Cardiac muscle cell (in vitro differentiated cells and primary cell): ENCODE data around the gene KLC1. TPM values are rescaled to one million over a fixed set of nuclear protein-coding genes. Genes with fewer than 3 reads are reported as not detected.
"Not testable (repeated sequence)": the region's sequence is repeated elsewhere in the genome, so short reads cannot be mapped to it uniquely, and the experiment has no call there.

ENCODE experiments used
- DNase-seq, 2 donors: peaks; one replicate each; pipeline versions ENCODE4 v3.0.0 to v3.0.0-alpha.2; 2010 to 2017; ENCODE audit warnings: low read depth in 1 of 2, low spot score in 1 of 2
- H3K27ac ChIP-seq: fragments of 200-600 bp; sonication (generic); 2 replicates; pipeline ENCODE4 v1.5.1; 2016
- H3K27me3 ChIP-seq: fragments of 200-600 bp; sonication (generic); 2 replicates; pipeline ENCODE4 v1.6.0; 2016; ENCODE audit warnings: control low read depth
- H3K36me3 ChIP-seq: fragments of 200-600 bp; sonication (generic); 2 replicates; pipeline ENCODE4 v1.5.1; 2016; ENCODE audit warnings: control low read depth
- H3K4me1 ChIP-seq: fragments of 200-600 bp; sonication (generic); 2 replicates; pipeline ENCODE4 v1.8.1; 2017; ENCODE audit warnings: low read depth, mild to moderate bottlenecking, mixed run types
- H3K4me3 ChIP-seq: fragments of 200-600 bp; sonication (generic); 2 replicates; pipeline ENCODE4 v1.5.1; 2016; ENCODE audit warnings: mild to moderate bottlenecking
- H3K9me3 ChIP-seq: fragments of 200-600 bp; sonication (generic); 2 replicates; pipeline ENCODE4 v1.5.1; 2017; ENCODE audit warnings: low read depth, mild to moderate bottlenecking, control low read depth
- polyA plus RNA-seq: library from polyadenylated mRNA; unstranded; fragments of >200 nt; fragmentation: Nextera tagmentation; extraction: Ambion mirVana; gene quantifications from 2 replicates; pipeline ENCODE4 v1.2.1, GENCODE V29; 2016
- total RNA-seq: library from RNA; depleted of rRNA; stranded (reverse); fragments of >200 nt; gene quantifications from 2 replicates; pipeline ENCODE4 v1.2.3, GENCODE V29; 2016
- TF ChIP-seq, protein P1 (sequence below): IDR thresholded peaks from 2 replicates; pipeline ENCODE4 v1.5.1; 2012; ENCODE audit warnings: low read depth, mild to moderate bottlenecking, low read length

KLC1 gene
- total and polyA plus RNA-seq, 2 experiments from 2014 or later, result 167 to 365 TPM

DNA sequence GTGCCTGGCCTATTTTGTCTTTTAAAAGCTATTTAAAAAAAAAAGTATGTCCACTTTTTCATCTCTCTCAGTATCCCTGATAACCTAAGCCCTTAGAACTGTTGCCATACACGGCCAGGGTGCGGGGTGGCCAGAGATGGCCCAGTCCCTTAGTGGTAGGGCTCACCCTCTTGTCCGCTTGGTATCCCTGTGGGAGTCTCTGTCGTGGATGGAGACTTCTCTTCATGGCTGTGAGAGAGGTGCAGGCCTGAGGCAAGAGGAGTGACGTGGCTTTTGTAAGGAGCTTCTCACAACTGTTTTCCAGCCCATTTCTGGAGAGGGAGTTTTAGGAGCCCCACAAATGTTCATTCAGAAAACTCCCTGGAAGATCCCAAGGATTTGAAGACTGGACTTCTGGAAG lies 59.4 kb downstream of the KLC1 start:
- Histone ChIP-seq H3K36me3 (peaks cover 12% of the 10 kb centered on the region), H3K27ac (no peak overlapping the region), H3K9me3 (no peaks in the 10 kb centered on the region), H3K27me3 (no peaks in the 10 kb centered on the region), H3K4me1 (no peaks in the 10 kb centered on the region), H3K4me3 (no peak overlapping the region)
- DNase-seq, result no peak
- TF ChIP-seq, protein P1, sequence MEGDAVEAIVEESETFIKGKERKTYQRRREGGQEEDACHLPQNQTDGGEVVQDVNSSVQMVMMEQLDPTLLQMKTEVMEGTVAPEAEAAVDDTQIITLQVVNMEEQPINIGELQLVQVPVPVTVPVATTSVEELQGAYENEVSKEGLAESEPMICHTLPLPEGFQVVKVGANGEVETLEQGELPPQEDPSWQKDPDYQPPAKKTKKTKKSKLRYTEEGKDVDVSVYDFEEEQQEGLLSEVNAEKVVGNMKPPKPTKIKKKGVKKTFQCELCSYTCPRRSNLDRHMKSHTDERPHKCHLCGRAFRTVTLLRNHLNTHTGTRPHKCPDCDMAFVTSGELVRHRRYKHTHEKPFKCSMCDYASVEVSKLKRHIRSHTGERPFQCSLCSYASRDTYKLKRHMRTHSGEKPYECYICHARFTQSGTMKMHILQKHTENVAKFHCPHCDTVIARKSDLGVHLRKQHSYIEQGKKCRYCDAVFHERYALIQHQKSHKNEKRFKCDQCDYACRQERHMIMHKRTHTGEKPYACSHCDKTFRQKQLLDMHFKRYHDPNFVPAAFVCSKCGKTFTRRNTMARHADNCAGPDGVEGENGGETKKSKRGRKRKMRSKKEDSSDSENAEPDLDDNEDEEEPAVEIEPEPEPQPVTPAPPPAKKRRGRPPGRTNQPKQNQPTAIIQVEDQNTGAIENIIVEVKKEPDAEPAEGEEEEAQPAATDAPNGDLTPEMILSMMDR, result no peak

DNA sequence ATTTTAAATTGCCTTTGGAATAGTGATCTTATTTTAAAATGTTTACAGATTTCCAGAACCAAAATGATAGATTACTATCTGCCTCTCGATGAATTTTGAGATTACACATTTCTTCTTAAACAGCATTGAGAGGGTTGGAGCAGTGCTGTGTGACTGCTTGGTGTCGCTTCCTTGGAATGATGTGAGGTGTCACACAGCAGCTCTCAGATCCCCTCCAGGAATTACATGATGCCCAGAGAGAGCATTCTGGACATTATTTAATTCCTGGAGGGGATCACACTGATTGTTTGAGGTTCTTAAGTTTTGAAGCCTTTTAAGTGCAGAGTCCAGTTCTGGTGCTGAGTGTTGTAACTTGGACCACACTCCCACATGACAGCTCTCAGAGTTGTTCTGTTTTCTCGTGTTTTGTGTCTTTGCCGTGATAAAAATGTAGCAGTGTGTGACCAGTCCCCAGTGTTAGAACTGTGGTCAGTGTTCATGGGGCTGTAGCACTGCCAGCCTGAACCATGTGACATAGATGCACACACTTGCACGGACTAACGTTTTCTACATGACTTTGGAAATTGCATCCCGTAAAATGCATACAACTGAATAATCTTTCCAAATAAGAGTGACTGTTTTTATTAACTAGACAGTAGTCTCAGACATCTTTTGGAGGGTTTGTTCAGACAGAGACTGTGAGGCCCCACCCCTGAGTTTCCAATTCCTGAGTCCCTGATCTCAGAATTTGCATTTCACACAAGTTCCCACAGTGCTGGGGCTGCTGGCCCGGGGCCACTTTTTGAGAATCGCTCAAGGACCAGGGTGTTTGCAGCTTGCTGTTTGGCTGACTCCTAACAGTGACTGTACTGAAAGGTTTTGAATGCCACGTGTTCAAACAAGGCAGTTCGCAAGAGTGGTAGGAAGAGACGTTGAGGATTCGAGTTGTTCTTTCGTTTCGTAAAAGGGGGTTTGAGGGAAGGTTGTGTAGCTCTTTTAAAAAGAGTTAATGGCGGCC lies 60.2 kb downstream of the KLC1 start:
- Histone ChIP-seq H3K4me1 (no peaks in the 10 kb centered on the region), H3K4me3 (no peak overlapping the region), H3K27ac (no peak overlapping the region), H3K36me3 (peaks cover 17% of the 10 kb centered on the region), H3K9me3 (no peaks in the 10 kb centered on the region), H3K27me3 (no peaks in the 10 kb centered on the region)
- peak in 1 of 2 donors; percentile 69 for DNase-seq
- TF ChIP-seq, protein P1, result no peak

DNA sequence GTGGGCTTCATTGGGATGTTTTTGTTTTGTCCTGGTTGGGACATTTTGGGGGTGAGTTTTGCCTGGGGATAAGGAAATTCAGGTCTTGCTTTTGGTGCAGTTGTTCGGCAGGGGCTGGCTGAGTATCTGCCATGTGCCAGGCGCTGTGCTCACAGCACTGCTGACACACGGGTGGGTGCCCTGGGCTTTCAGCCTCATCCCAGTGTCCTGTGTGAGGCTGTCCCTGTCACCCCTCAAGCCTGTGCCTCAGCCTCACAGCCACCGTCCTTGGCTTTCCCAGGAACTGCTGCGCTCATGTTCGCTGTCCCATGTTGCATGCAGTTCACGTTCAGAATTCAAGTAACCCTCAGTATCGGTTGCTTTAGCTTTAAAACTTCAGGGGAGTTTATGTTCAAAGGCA lies 61.3 kb downstream of the KLC1 start:
- H3K4me3 ChIP-seq, result no peak overlapping the region
- H3K27me3 ChIP-seq, result no peaks in the 10 kb centered on the region
- no peak overlapping the region for H3K27ac ChIP-seq
- H3K4me1 ChIP-seq, result no peaks in the 10 kb centered on the region
- TF ChIP-seq, protein P1, result no peak
- peaks cover 20% of the 10 kb centered on the region for H3K36me3 ChIP-seq
- no peak for DNase-seq
- H3K9me3 ChIP-seq, result no peaks in the 10 kb centered on the region

DNA sequence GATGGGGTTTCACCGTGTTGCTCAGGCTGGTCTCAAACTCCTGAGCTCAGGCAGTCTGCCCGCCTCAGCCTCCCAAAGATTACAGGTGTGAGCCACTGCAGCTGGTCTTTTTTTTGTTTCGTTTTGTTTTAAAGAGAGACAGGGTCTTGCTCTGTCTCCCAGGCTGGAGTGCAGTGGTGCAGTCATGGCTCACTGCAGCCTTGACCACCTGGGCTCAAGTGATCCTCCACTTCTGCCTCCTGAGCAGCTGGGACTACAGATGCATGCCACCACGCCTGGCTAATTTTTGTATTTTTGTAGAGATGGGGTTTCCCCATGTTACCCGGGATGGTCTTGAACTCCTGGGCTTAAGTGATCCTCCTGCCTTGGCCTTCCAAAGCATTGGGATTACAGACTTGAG lies 62.6 kb downstream of the KLC1 start:
- H3K9me3 ChIP-seq, H3K4me1 ChIP-seq, H3K4me3 ChIP-seq, H3K27ac ChIP-seq, H3K27me3 ChIP-seq, DNase-seq: not testable (repeated sequence)
- peaks cover 17% of the 10 kb centered on the region for H3K36me3 ChIP-seq

DNA sequence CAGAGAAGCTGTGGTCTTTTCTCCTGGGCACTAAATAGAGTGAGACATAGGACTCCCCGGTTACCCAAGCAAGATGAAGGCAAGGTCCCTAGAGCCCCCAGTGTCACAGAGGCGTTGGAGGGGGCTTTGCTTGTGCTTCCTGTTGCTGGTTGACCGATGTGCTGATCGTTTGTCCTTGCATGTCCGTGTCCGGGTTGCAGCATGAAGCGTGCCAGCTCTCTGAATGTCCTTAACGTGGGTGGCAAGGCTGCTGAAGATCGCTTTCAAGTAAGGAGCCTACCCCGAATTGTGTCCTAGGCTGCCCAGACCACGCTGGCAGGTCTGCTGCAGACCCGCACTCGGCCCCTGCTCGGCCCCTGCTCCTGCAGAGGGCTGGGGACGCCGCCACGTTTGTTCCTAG lies 63.1 kb downstream of the KLC1 start:
- H3K27me3 ChIP-seq, result no peaks in the 10 kb centered on the region
- TF ChIP-seq, protein P1, result no peak
- H3K9me3 ChIP-seq, result no peaks in the 10 kb centered on the region
- peaks cover 17% of the 10 kb centered on the region for H3K36me3 ChIP-seq
- H3K4me3 ChIP-seq, result no peak overlapping the region
- no peaks in the 10 kb centered on the region for H3K4me1 ChIP-seq
- DNase-seq, result no peak
- no peak overlapping the region for H3K27ac ChIP-seq

DNA sequence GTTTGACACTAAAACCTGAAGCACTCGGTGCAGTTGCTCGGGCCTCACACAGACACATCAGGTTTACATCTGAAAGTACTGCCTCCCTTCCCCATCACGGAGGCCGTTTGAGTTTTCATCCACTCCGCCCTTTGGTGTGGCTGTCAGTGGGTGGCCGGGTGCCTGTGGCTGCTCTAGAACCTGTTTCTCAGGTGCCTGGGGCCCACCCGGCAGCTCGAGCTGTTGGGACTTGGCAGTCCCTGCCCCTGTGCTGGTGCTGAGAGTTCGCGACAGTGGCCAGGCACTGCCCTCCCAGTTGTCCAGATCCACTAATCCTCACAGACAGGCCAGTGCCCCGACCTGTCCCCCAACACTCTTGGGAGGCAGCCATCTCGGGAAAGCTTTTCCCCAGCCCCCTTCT lies 63.9 kb downstream of the KLC1 start:
- no peaks in the 10 kb centered on the region for H3K4me1 ChIP-seq
- no peak overlapping the region for H3K27ac ChIP-seq
- H3K36me3 ChIP-seq, result peaks cover 11% of the 10 kb centered on the region
- no peaks in the 10 kb centered on the region for H3K27me3 ChIP-seq
- TF ChIP-seq, protein P1, result no peak
- no peak for DNase-seq
- H3K9me3 ChIP-seq, result no peaks in the 10 kb centered on the region
- H3K4me3 ChIP-seq, result no peak overlapping the region
